Right ventricle myocardium superior (tissue), 1 donor: Measurements from ENCODE around the gene EMC7. TPM values are rescaled to one million over a fixed set of nuclear protein-coding genes. Genes with fewer than 3 reads are reported as not detected.
"Not testable (repeated sequence)": the region's sequence is repeated elsewhere in the genome, so short reads cannot be mapped to it uniquely, and the experiment has no call there.

ENCODE experiments used
- ATAC-seq: fragments of 200-7000 bp; cut with Tn5 transposase; one replicate; pipeline ENCODE4 v1.9.1; 2020; ENCODE audit warnings: mild to moderate bottlenecking; ENCODE audit not compliant: poor library complexity
- DNase-seq: peaks from one replicate; pipeline ENCODE4 v3.0.0-alpha.2; 2020
- intact Hi-C: fragments of 100-400 bp; cut with DNase I; formaldehyde crosslinking; loops from one replicate; pipeline ENCODE4 v1.11.2; 2022
- long read RNA-seq: library from polyadenylated mRNA; unstranded; transcript quantifications from one replicate; pipeline ENCODE4 v2.0.0, GENCODE V29; 2021
- total RNA-seq: library from RNA; stranded (reverse); fragmentation: NEBNext Ultra II Directional; extraction: Animal tissue kit (Norgen Biotek cat#: 25700); gene quantifications from one replicate; pipeline ENCODE4 v1.2.1, GENCODE V29; 2021
- donor health status: DM: no; HTN: yes; CAD: no; lungs with severe emphysema.

EMC7 gene
- total RNA-seq, result 59.3 TPM
- long read RNA-seq, transcript EMC7-201 (5 exons, 1,155 nt), result major isoform, 63 of 64 reads
- long read RNA-seq, partial matches to known transcripts, result 0 of 64 reads
- long read RNA-seq, other reads (novel, unspliced or antisense), result 1 of 64 reads

DNA sequence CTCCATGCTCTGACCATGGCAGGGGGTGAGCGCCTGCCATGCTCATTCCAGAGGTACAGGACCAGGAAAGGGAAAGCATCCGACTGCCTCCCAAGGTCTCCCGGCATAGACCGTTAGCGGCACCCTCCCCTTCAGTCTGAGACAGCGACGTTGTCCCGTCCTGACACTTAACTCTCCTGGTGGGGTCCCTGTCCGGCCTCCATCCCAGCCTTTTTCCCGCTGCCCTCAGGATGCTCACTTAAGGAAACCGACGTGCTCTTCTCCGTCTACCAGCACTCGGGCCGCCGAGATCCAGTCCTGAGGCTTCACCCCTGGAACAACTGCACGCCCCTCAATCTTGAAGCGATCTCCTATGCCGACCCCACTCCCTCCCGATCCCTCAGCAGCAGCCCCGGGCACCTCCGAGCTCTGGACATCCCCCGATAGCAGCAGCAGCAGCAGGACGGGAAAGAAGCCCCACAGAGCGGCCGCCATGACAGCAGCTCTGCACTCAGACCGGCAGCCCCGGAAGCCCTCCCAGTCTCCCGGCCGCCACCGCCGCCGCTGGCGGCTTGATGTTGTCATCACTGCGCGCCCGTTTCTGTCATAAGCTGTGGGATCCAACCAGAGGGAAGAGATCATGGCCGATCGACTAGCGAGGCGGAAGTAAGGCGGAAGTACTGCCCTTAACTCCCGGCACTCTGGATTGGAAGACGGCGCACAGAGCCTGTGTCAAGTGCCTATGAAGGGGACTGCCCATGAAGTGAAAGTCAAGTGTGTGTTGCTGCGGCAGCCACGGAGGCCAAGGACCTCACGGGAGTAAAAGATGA is at the start of gene EMC7, which contains the start of gene PGBD4:
TSS of gene EMC7 (minus strand) at position 497 of the 809 bp plus-strand sequence. CDS start at position 474, 23 bp downstream.
TSS of gene PGBD4 (plus strand) at position 718 of the 809 bp plus-strand sequence. CDS start 449 bp downstream, outside the sequence.
- peak; percentile 99 for DNase-seq
- intact Hi-C loops, result loop anchor here (5.0 kb wide), 1 partner anchor 126 kb away; the partner anchor contains the start of gene EMC4
- peak; percentile 100 for ATAC-seq

DNA sequence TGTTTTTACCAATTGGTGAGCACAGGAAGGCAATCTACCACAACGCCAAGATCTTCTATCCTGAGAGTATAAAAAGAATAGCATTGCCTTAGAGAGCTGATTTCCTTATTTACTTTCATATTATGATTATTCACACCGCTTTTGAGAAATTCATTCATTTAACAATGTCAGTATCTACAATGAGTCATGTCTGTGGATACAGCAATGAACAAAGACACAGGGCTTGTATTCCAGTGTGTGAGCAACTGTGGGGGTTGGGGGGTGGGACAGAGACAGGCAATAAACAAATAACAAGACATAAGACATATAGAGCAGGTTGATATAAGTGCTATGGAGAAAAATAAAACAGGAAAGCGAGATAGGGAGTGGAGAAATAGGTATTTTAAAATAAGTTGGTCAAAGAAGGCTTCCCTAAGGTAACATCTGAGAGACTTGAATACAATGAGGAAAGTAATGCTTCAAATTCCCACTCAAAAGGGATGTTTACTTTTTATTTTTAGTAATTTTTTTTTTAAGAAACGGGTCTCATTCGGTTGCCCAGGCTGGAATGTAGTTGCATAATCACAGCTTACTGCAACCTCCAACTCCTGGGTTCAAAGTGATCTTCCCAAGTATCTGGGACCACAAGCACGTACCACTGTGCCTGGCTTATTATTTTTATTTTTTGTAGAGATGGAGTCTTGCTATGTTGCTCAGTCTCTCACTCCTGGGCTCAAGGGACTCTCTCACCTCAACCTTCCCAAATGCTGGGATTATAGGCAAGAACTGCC is 45.9 kb upstream of the EMC7 start:
- ATAC-seq, result no peak
- DNase-seq, result no peak
- intact Hi-C loops, result no loop called here

DNA sequence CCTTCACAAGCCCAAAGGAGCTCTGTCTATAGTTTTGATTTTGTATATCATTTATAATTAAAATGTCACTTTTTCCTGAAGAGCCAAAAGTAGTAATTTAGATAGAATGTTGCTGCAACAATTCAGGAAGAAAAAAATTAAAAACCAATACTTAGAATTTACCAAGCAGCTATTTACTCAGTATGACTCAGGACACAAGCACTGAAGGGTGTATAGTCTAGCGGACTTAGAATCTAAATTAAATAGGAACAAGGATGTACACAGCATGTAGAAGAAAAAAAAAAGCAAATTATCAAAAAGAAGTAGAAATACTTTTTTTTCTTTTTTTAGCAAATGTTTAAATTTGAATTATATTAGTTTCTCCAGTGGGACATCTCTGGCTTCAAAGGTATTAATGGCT is 31.8 kb upstream of the EMC7 start:
- DNase-seq (no peak), ATAC-seq (no peak)
- intact Hi-C loops, result no loop called here

- DNase-seq, result no peak
- intact Hi-C loops, result no loop called here
- ATAC-seq, result no peak
Observed at GRCh38 chr15:34132881-34133280, 31.2 kb upstream of the EMC7 start.

DNA sequence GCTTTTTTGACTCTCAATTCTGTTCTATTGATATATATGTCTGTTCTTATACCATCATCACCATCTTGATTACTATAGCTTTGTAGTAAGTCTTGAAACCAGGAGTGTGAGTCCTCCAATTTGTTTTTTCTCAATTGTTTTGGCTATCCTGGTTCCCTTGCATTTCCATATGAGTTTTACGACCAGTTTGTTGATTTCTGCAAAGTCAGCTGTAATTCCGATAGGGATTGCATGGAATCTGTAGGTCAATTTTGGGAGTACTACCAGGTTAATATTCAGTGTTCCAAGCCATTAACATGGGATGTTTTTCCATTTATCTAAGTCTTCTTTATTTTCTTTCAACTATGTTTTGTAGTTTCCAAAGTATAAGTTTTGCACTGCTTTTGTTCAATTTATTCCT is 27.2 kb upstream of the EMC7 start:
- ATAC-seq (no peak), DNase-seq (no peak)
- intact Hi-C loops, result no loop called here

- intact Hi-C loops, result no loop called here
- ATAC-seq (no peak), DNase-seq (no peak)
Observed at GRCh38 chr15:34126522-34126921, 24.9 kb upstream of the EMC7 start.

GRCh38 chr15:34125945-34126344 is 24.3 kb upstream of the EMC7 start:
- no peak for ATAC-seq
- intact Hi-C loops, result no loop called here
- DNase-seq, result no peak

GRCh38 chr15:34124651-34125050 is 23.0 kb upstream of the EMC7 start:
- DNase-seq (no peak), ATAC-seq (no peak)
- intact Hi-C loops, result no loop called here

- intact Hi-C loops, result no loop called here
- DNase-seq (no peak), ATAC-seq (no peak)
Observed at GRCh38 chr15:34122771-34123183, 21.1 kb upstream of the EMC7 start.

- ATAC-seq, DNase-seq, intact Hi-C loops: not testable (repeated sequence)
Observed at GRCh38 chr15:34121786-34122185, 20.1 kb upstream of the EMC7 start.

DNA sequence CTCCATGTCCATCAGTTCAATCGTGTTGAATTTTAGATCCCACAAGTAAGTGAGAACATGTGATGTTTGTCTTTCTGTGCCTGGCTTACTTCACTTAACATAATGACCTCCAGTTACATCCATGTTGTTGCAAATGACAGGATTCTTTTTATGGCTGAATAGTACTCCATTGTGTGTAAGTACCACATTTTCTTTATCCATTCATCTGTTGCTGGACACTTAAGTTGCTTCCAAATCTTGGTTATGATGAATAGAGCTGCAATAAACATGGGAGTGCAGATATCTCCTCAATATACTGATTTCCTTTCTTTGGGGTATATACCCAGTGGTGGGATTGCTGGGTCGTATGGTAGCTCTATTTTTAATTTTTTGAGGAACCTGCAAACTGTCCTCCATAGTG is 18.8 kb upstream of the EMC7 start:
- DNase-seq, intact Hi-C loops: not testable (repeated sequence)

DNA sequence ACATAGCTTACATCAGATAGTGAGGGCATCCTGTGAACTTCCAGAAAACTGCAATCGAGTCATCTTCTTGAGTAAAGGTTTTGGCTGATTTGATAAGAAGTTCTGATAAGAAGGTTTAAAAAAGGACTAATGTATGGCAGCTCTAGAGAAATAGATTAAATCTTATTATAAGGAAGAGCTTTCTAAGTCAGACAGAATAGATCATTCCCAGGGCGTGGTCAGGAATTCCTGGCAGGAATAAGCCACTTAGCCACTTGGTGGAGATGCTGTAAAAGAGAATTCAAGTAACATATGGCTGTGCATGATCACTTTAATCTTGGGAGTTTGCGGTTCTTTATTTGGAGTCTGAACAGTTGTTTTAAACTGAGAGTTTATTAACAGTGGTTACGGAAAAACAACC is 17.6 kb upstream of the EMC7 start:
- no peak for DNase-seq
- no peak for ATAC-seq

More for the DNA sequence above, 18.8 kb upstream of the EMC7 start:
- ATAC-seq, result not testable (repeated sequence)

DNA sequence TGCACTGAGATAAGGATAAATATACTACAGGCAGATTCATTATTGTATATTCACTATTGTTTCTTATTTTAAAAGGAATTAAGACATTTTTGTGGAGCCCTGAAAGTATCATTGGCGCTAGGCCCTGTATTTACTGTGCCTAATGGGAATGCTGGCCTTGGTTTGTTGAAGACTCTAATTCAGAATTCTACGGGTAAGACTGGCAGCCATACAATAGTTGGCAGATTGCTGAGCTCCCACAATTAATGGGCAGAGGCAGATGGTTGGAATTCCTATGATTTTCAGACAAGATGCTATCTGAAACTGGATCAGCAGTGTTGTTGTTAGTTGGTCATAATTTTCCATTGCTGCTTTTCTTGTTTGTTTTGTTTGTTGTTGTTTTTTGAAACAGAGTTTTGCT is 15.0 kb upstream of the EMC7 start:
- intact Hi-C loops, result no loop called here
- DNase-seq (no peak), ATAC-seq (no peak)

More for the DNA sequence above, 17.6 kb upstream of the EMC7 start:
- intact Hi-C loops, result no loop called here

- ATAC-seq, result no peak
Observed at GRCh38 chr15:34114739-34115138, 13.1 kb upstream of the EMC7 start.

GRCh38 chr15:34114215-34114614 is 12.6 kb upstream of the EMC7 start:
- ATAC-seq, result no peak
- no peak for DNase-seq
- intact Hi-C loops, result no loop called here

More at GRCh38 chr15:34114739-34115138, 13.1 kb upstream of the EMC7 start:
- no peak for DNase-seq
- intact Hi-C loops, result no loop called here

GRCh38 chr15:34111488-34111887 is 9.8 kb upstream of the EMC7 start:
- intact Hi-C loops, result no loop called here
- ATAC-seq (no peak), DNase-seq (no peak)

- no peak for DNase-seq
- intact Hi-C loops, result no loop called here
- no peak for ATAC-seq
Observed at GRCh38 chr15:34109797-34110663, 8.4 kb upstream of the EMC7 start.

GRCh38 chr15:34107315-34107714 is 5.7 kb upstream of the EMC7 start:
- DNase-seq (no peak), ATAC-seq (no peak)
- intact Hi-C loops, result no loop called here

- DNase-seq, result no peak
- intact Hi-C loops, result no loop called here
- ATAC-seq, result no peak
Observed at GRCh38 chr15:34106423-34106822, 4.8 kb upstream of the EMC7 start.
